A549 (cell line): ENCODE measurements around the gene TGM4.

ENCODE experiments used
- CHD2 ChIP-seq: fragments of 150-350 bp; IDR thresholded peaks from 2 replicates; pipeline ENCODE4 v1.6.1; 2014; ENCODE audit warnings: low read length; ENCODE audit not compliant: partially characterized antibody
- ESRRA ChIP-seq: fragments of 150-350 bp; IDR thresholded peaks from 2 replicates; pipeline ENCODE4 v1.6.1; 2014; ENCODE audit warnings: mild to moderate bottlenecking, low read length, borderline replicate concordance
- MAZ ChIP-seq: fragments of 150-350 bp; IDR thresholded peaks from 2 replicates; pipeline ENCODE4 v1.6.1; 2014; ENCODE audit warnings: antibody characterized with exemption, low read depth, low read length, borderline replicate concordance
- POLR2A ChIP-seq: IDR thresholded peaks from 2 replicates; pipeline ENCODE4 v1.6.1; 2012; ENCODE audit warnings: mild to moderate bottlenecking, low read length
- RFX5 ChIP-seq: fragments of 450-650 bp; IDR thresholded peaks from 2 replicates; pipeline ENCODE4 v1.7.1; 2014; ENCODE audit warnings: antibody characterized with exemption, mild to moderate bottlenecking, moderate library complexity
- SREBF2 ChIP-seq: fragments of 450-650 bp; IDR thresholded peaks from 2 replicates; pipeline ENCODE4 v1.6.1; 2014; ENCODE audit warnings: mild to moderate bottlenecking, moderate library complexity
- TF ChIP-seq, protein P1 (sequence below): IDR thresholded peaks from 2 replicates; pipeline ENCODE4 v1.6.1; 2012
- TF ChIP-seq, protein P2 (sequence below): fragments of >200 bp; sonication (Bioruptor Twin); formaldehyde crosslinking; IDR thresholded peaks from 3 replicates; pipeline ENCODE4 v1.5.1; 2016
- TF ChIP-seq, protein P3 (sequence below): fragments of 450-650 bp; IDR thresholded peaks from 2 replicates; pipeline ENCODE4 v1.6.1; 2014; ENCODE audit warnings: antibody characterized with exemption

DNA sequence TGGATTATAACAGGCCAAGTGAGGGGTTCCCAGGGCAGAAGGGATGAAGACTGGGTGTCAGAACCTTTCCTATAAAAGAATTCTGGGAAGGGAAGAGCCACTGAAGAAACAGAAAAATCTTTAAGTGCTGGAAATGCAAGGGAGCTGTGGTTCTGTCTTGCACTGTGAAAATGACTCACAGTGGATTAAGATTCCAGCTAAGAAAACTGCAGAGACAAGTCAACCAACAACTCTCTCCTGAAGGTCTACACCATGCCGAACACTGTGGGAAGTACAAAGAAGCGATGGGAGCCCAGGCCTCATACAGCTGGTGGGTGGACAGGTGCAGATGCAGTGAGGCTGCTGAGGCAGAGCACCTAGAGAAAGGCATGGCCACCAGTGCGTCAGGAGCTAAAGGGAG lies 73.8 kb downstream of the TGM4 start:
- TF ChIP-seq, protein P1, sequence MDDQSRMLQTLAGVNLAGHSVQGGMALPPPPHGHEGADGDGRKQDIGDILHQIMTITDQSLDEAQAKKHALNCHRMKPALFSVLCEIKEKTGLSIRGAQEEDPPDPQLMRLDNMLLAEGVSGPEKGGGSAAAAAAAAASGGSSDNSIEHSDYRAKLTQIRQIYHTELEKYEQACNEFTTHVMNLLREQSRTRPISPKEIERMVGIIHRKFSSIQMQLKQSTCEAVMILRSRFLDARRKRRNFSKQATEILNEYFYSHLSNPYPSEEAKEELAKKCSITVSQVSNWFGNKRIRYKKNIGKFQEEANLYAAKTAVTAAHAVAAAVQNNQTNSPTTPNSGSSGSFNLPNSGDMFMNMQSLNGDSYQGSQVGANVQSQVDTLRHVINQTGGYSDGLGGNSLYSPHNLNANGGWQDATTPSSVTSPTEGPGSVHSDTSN = no peak
- TF ChIP-seq CHD2 (no peak), RFX5 (no peak), ESRRA (no peak), POLR2A (no peak), MAZ (no peak), SREBF2 (no peak)
- TF ChIP-seq, protein P2, sequence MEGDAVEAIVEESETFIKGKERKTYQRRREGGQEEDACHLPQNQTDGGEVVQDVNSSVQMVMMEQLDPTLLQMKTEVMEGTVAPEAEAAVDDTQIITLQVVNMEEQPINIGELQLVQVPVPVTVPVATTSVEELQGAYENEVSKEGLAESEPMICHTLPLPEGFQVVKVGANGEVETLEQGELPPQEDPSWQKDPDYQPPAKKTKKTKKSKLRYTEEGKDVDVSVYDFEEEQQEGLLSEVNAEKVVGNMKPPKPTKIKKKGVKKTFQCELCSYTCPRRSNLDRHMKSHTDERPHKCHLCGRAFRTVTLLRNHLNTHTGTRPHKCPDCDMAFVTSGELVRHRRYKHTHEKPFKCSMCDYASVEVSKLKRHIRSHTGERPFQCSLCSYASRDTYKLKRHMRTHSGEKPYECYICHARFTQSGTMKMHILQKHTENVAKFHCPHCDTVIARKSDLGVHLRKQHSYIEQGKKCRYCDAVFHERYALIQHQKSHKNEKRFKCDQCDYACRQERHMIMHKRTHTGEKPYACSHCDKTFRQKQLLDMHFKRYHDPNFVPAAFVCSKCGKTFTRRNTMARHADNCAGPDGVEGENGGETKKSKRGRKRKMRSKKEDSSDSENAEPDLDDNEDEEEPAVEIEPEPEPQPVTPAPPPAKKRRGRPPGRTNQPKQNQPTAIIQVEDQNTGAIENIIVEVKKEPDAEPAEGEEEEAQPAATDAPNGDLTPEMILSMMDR = no peak
- TF ChIP-seq, protein P3, sequence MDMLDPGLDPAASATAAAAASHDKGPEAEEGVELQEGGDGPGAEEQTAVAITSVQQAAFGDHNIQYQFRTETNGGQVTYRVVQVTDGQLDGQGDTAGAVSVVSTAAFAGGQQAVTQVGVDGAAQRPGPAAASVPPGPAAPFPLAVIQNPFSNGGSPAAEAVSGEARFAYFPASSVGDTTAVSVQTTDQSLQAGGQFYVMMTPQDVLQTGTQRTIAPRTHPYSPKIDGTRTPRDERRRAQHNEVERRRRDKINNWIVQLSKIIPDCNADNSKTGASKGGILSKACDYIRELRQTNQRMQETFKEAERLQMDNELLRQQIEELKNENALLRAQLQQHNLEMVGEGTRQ = no peak
